ENCODE data around the gene CD81.

Gene CD81

GRCh38 chr11:2375964-2376551 lies 1.1 kb upstream of the CD81 start:
- no peak for DNase-seq (ENCODE audit: low read depth, low spot score)

- DNase-seq (ENCODE audit: low read depth, low spot score): no peak
Observed at GRCh38 chr11:2377511-2378443, 667 bp downstream of the CD81 start.

DNA sequence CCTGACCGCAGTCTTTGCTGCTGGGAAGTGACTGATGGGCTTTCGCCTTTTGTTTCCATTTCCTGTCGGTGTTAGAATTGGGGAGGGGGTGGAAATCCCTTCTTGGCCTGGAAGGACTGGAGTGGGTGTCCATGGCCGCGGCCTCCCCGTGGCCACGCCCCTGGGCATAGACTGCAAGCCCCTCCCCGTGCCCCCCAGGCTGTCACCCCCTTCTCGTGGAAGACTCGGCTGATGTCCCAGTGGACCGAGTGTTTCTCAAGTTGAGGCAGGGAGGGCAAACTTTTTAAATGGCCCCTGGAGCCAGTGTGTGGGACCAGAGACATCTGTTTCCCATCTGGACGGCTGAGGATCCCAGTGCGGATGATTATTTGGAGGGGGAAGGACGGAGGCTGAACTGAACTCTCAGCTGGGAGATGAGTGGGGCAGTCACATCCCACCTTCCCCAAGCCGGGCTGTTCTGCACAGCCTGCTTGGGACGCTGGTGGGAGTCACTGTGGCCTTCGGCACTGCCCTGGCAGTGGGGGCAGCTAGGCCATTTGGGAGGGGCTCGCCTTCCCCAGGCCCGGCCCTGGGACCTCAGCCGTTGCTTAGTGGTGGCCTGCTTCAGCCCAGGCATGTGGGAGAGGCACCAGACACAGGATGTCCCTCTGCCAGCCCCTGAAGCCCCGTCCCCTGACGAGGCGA lies 1.6 kb downstream of the CD81 start:
- DNase-seq (ENCODE audit: low read depth, low spot score): no peak

- DNase-seq (ENCODE audit: low read depth, low spot score): no peak
Observed at GRCh38 chr11:2379466-2380174, 2.5 kb downstream of the CD81 start.

GRCh38 chr11:2380396-2380795 lies 3.3 kb downstream of the CD81 start:
- DNase-seq (ENCODE audit: low read depth, low spot score): no peak

DNA sequence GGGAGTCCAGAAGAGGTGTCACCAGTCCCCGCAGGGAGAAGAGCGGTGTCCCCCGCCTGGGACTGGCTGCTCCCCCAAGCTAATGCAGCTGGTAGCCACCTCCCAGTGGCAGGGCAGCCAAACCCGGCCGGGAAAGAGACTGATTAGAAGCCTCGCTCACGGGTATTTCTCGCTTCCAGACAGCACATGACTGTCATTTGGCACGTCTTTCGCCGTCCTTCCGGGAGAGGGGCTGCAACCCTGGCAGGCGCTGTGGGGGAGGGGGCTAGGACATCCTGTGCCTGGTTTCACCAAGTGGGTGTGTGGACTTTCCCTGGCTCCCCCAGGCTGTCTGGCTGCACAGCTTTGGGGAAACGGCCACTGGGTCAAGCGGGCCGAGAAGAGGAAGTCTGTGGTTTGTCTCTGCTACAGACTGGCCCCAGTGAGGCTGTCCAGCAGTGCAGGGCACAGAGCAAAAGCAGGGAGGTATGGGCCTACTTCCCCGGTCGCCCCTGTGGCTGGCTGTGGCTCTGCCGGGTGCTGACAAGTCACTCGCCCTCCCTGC lies 3.8 kb downstream of the CD81 start:
- no peak for DNase-seq (ENCODE audit: low read depth, low spot score)

GRCh38 chr11:2381494-2382128 lies 4.5 kb downstream of the CD81 start:
- DNase-seq (ENCODE audit: low read depth, low spot score): no peak

GRCh38 chr11:2382129-2382517 lies 5.0 kb downstream of the CD81 start:
- no peak for DNase-seq (ENCODE audit: low read depth, low spot score)

DNA sequence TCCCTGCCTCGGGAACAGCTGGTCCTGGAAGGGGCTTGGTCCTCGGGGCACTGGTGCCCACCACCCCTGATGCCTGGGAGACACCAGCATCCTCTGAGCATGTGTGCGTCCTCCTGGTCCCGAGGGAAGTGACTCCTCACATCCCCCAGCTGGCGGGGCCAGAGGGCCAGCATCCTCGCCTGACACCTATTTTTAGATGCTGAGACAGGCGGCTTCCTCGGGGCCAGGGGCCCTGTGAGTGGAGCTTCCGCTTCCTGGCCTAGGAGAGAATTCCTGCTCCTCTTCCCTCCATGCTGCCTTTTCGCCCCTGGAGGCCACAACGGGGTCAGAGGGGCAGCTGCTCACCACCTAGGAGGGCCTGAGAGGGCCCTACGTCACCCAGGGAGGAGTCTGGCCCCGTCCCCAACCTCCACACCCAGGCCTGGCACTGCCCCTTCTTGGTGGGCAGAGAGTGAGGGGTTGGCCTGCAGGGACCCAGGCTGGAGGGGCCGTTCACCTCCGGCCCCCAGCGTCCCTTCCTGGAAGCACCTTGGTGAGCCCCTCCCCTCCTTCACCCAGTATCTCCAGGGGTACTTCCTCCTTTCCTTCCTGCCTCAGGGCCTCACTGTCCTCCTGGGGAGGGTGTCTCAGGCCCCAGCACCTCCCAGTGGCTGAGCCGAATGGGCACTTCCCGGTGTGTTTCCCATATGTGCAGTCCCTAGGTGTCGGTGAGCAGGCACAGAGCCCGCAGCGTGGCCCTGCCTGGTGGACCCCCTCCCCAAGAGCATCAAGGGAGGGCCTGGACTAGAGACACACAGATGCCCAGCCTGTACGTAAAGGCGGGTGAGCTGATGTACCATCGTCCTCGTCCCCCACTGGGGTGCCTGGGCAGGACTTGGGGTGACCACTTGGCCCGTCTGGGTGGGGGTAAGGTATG lies 6.1 kb downstream of the CD81 start:
- DNase-seq (ENCODE audit: low read depth, low spot score): no peak

GRCh38 chr11:2383852-2384804 lies 7.0 kb downstream of the CD81 start:
- no peak for DNase-seq (ENCODE audit: low read depth, low spot score)

DNA sequence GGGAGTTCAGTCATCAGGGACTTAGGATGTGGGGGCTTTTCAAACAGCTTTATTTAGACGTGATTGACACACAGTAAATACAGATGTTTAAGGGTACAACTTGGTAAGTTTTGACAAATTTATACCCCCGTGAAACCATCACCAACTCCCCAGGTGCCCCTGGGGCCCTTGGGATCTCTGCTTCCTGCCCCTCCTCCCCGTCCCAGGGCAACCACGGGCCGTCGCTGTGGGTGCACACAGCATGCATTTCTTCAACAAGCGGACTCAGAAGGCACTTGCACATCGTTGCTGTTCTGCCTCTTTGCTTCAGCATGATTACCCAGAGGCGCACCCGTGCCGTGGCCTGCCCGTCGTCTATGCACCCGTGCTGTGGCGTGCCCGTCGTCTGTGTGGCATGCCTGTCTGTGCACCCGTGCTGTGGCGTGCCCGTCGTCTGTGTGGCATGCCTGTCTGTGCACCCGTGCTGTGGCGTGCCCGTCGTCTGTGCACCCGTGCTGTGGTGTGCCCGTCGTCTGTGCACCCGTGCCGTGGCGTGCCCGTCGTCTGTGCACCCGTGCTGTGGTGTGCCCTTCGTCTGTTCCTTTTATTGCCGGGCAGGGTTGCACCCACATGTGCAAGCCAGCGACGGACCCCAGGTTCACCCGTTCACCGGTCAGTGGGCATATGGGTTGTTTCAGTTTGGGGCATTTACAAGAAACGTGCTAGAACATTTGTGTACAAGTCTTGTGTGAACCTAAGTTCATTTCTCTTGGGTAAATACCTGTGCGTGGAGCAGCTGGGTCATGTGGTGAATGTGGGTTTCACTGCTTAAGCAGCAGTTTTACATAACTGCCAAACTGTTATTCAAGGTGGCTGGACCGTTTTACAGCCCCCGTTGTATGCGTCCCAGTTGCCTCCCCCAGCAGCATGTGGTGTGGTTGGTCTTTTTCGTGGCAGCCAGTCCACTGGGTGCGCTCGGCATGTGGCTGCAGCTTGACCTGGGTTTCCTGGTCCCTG lies 8.3 kb downstream of the CD81 start:
- DNase-seq (ENCODE audit: low read depth, low spot score): no peak

DNA sequence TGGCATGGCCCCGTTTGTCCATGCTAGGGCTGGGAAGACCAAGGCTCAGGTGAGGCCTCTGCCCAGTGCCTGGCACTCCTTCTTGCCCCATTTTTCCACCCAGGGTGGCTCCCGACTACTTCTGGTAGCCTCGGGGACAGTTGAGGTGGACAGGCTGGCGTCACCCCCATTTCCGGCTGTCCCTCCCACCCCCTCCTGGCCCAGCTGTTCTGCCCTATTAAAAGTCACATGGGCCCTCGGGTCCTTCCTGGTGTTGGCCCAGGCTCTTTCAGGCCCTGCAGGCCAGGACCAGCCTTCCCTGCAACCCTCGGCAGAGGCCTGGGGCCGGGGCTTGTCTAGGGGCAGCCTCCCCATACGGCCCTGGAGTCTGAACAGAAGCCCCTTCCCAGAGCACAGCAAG lies 9.5 kb downstream of the CD81 start:
- no peak for DNase-seq (ENCODE audit: low read depth, low spot score)

DNA sequence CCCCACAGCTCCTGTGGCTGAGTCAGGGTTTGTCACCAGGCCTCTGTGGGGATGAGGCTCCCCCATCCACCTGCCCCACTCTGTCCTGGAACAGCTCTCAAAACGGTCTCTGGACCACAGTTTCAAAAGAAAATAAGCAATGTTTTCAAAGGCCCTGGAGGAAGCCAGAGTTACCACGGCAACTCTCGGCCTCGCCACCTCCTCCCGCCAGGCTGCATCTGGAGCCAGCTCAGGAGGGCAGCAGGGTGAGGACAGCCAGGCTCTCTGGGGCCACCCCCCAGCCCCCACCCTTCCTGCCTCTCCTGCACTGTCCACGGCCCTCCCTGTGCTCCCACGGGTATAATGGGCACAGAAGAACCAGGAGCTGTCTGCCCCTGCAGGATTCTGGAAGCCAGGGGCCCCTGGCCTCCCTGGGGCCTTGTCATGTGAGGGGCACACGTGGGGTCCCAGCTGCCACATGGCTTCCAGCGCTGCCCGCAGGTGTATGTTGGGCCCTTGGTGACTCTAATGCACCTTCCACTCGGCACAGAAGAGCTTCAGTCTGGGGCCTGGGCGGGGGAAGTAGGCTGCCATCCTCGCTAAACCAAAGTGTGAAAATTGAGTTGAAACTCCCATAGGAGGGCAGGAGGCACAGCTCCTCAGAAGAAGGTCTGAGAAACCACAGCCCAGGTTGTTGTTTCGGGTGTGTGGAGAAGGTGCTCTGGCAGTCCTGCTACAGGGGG lies 10.3 kb downstream of the CD81 start:
- no peak for DNase-seq (ENCODE audit: low read depth, low spot score)

- no peak for DNase-seq (ENCODE audit: low read depth, low spot score)
Observed at GRCh38 chr11:2388431-2389376, 11.6 kb downstream of the CD81 start.

GRCh38 chr11:2389377-2390026 lies 12.4 kb downstream of the CD81 start:
- DNase-seq (ENCODE audit: low read depth, low spot score): no peak

All from iPS DF 19.7 (cell line).